ENCODE data around the gene GLI3. TPM values are rescaled to one million over a fixed set of nuclear protein-coding genes. Genes with fewer than 3 reads are reported as not detected.

Gene GLI3
- total RNA-seq, 1 experiment from 2014 or later = not detected

DNA sequence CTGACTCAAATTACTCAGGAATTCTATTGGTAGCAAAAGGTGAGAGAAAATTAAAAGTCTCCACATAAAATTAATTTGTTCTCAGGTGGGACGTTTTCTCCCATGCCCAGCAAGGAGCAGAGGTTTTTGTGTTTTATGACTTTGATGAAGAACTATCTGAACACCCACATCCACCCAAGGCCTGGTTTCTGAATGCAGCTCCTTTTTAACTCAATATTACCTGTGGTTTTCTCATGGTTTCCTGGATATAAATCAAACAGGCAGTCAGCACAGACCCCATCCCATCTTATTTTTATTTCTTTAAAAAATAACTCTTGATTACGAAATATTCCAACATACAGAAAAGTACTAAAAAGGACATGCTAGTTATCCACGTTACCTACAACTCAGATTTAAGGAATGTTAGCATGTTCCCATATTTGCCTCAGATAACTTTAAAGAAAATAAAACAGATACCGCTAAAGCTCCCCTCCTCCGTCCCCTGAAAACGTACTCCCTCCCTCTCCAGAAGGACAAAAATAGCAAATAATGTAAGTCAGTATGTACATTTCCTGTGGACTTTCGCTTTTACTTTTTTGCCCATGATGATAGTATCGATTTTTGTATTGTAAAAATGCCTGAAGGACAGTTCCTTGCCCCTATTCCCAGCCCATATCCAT lies 43.4 kb downstream of the GLI3 start:
- BruUV-seq (replicated peaks) = no TSS peak
- H3F3A ChIP-seq (ENCODE audit: insufficient read depth, low read depth) = no peaks in the 10 kb centered on the region
- H3K36me3 ChIP-seq (ENCODE audit: low read depth) = no peaks in the 10 kb centered on the region
- H3K9me2 ChIP-seq (ENCODE audit: insufficient read depth) = no peaks in the 10 kb centered on the region
- H4K20me1 ChIP-seq (ENCODE audit: insufficient read depth) = no peaks in the 10 kb centered on the region
- no peaks in the 10 kb centered on the region for H3K79me2 ChIP-seq (ENCODE audit: low read depth)
- no peak overlapping the region for H3K4me2 ChIP-seq
- no peak overlapping the region for H3K27ac ChIP-seq
- ChIA-PET CTCF (no interaction called here), POLR2A (ENCODE audit: unreplicated experiment) (no interaction called here)
- H3K4me1 ChIP-seq (replicated peaks; ENCODE audit: insufficient read depth) = no peaks in the 10 kb centered on the region
- no peak overlapping the region for H3K4me3 ChIP-seq
- TF ChIP-seq CTCF (conservative IDR thresholded peaks at IDR 0.05) (no peak), EZH2 (IDR thresholded peaks at IDR 0.05; ENCODE audit: low read depth) (no peak)
- no peak for DNase-seq
- no peak overlapping the region for H2AFZ ChIP-seq
- no peaks in the 10 kb centered on the region for H3K9me3 ChIP-seq (ENCODE audit: insufficient read depth, low read depth)
- intact Hi-C loops (cut with micrococcal nuclease; ENCODE audit: unreplicated experiment) = no loop called here
- H3K27me3 ChIP-seq (ENCODE audit: insufficient read depth, low read depth) = peaks cover 81% of the 10 kb centered on the region

- CTCF ChIA-PET = no interaction called here
These were observed 44.1 kb downstream of the GLI3 start for GRCh38 chr7:42192851-42193461.

DNA sequence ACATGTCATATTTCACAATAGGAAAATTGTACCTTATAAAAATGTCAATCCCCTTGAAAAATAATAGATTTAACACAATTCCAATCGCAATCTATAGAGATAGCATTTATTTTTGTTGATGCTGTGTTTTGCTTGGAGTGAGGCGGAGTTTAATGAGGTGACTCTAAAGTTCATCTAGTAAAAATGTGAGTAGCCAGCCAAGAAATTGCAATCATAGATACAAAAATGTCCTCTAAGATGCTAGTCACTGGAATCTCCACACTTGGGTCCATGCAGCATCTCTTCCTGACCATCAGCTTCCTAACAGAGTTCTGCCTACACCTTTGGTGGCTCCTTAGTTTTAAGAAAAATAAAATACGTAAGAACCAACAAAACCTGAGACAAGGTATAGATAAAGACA lies 44.9 kb downstream of the GLI3 start:
- no peak overlapping the region for H3K4me3 ChIP-seq
- ChIA-PET POLR2A (ENCODE audit: unreplicated experiment) (no interaction called here), CTCF (no interaction called here)
- no peak overlapping the region for H3K4me2 ChIP-seq
- TF ChIP-seq EZH2 (IDR thresholded peaks at IDR 0.05; ENCODE audit: low read depth) = no peak
- TF ChIP-seq CTCF (conservative IDR thresholded peaks at IDR 0.05) = no peak
- H3F3A ChIP-seq (ENCODE audit: insufficient read depth, low read depth) = no peaks in the 10 kb centered on the region
- BruUV-seq (replicated peaks) = no TSS peak
- peaks cover 78% of the 10 kb centered on the region for H3K27me3 ChIP-seq (ENCODE audit: insufficient read depth, low read depth)
- DNase-seq = no peak
- H3K27ac ChIP-seq = no peak overlapping the region
- H3K4me1 ChIP-seq (replicated peaks; ENCODE audit: insufficient read depth) = no peaks in the 10 kb centered on the region
- no peaks in the 10 kb centered on the region for H3K9me2 ChIP-seq (ENCODE audit: insufficient read depth)
- no peaks in the 10 kb centered on the region for H3K36me3 ChIP-seq (ENCODE audit: low read depth)
- no peak overlapping the region for H2AFZ ChIP-seq
- H3K79me2 ChIP-seq (ENCODE audit: low read depth) = no peaks in the 10 kb centered on the region
- intact Hi-C loops (cut with micrococcal nuclease; ENCODE audit: unreplicated experiment) = no loop called here
- no peaks in the 10 kb centered on the region for H4K20me1 ChIP-seq (ENCODE audit: insufficient read depth)
- H3K9me3 ChIP-seq (ENCODE audit: insufficient read depth, low read depth) = no peaks in the 10 kb centered on the region

More at GRCh38 chr7:42192851-42193461, 44.1 kb downstream of the GLI3 start:
- H4K20me1 ChIP-seq (ENCODE audit: insufficient read depth) = no peaks in the 10 kb centered on the region
- no peak overlapping the region for H3K4me3 ChIP-seq
- peaks cover 81% of the 10 kb centered on the region for H3K27me3 ChIP-seq (ENCODE audit: insufficient read depth, low read depth)
- H3F3A ChIP-seq (ENCODE audit: insufficient read depth, low read depth) = no peaks in the 10 kb centered on the region
- H3K9me2 ChIP-seq (ENCODE audit: insufficient read depth) = no peaks in the 10 kb centered on the region
- no peak overlapping the region for H2AFZ ChIP-seq
- H3K4me2 ChIP-seq = no peak overlapping the region
- BruUV-seq (replicated peaks) = no TSS peak
- H3K36me3 ChIP-seq (ENCODE audit: low read depth) = no peaks in the 10 kb centered on the region
- intact Hi-C loops (cut with micrococcal nuclease; ENCODE audit: unreplicated experiment) = no loop called here
- DNase-seq = no peak
- no peaks in the 10 kb centered on the region for H3K79me2 ChIP-seq (ENCODE audit: low read depth)
- no peak overlapping the region for H3K27ac ChIP-seq
- POLR2A ChIA-PET (ENCODE audit: unreplicated experiment) = no interaction called here
- H3K4me1 ChIP-seq (replicated peaks; ENCODE audit: insufficient read depth) = no peaks in the 10 kb centered on the region
- TF ChIP-seq EZH2 (IDR thresholded peaks at IDR 0.05; ENCODE audit: low read depth) = no peak
- TF ChIP-seq CTCF (conservative IDR thresholded peaks at IDR 0.05) = no peak
- no peaks in the 10 kb centered on the region for H3K9me3 ChIP-seq (ENCODE audit: insufficient read depth, low read depth)
